AG04449 (cell line): Measurements from ENCODE around the gene DDI2.

Experiments used
- CTCF ChIA-PET: fragments of 350-600 bp; formaldehyde crosslinking; extraction: SDS; loops from one replicate; lab custom pipeline; 2021; ENCODE audit warnings: antibody characterized with exemption; lab: Yijun Ruan, JAX
- POLR2A ChIA-PET: fragments of 400-600, 350-600 bp; formaldehyde crosslinking; extraction: SDS; loops from one replicate; lab custom pipeline; 2020; ENCODE audit warnings: antibody characterized with exemption, inconsistent platforms; lab: Yijun Ruan, JAX
- DNase-seq: peaks from one replicate; pipeline ENCODE4 v3.0.0-alpha.2; 2010; ENCODE audit warnings: low read depth, low spot score
- H3K4me3 ChIP-seq: 2 replicates; pipeline ENCODE4 v1.5.1; 2011; ENCODE audit warnings: low read depth, mild to moderate bottlenecking, control low read depth, low read length
- CTCF ChIP-seq: IDR thresholded peaks from one replicate; pipeline ENCODE4 v1.5.1; 2011; ENCODE audit warnings: mild to moderate bottlenecking, moderate library complexity, low read length, control low read depth, inconsistent platforms; ENCODE audit not compliant: insufficient read depth; ENCODE audit errors: missing control alignments

DDI2 gene

GRCh38 chr1:15701784-15702183 is 84.5 kb downstream of the DDI2 start:
- ChIA-PET CTCF (interaction anchor here (1.3 kb wide), 1 partner anchor 10 kb away, joined by 3 read pairs; no protein-coding TSS in a partner anchor), POLR2A (no interaction called here)

GRCh38 chr1:15702722-15703550 is 85.7 kb downstream of the DDI2 start:
- ChIA-PET POLR2A (interaction anchor here (0.7 kb wide), 1 partner anchor 85 kb away, joined by 3 read pairs; no protein-coding TSS in a partner anchor), CTCF (interaction anchor here (0.8 to 1.3 kb wide), 2 partner anchors 11 to 13 kb away, joined by 3 read pairs; no protein-coding TSS in a partner anchor)
- no peak for DNase-seq
- peak; percentile 10 for TF ChIP-seq CTCF
- H3K4me3 ChIP-seq: no peak overlapping the region

More at GRCh38 chr1:15701784-15702183, 84.5 kb downstream of the DDI2 start:
- TF ChIP-seq CTCF: no peak
- no peak for DNase-seq
- H3K4me3 ChIP-seq: no peak overlapping the region

DNA sequence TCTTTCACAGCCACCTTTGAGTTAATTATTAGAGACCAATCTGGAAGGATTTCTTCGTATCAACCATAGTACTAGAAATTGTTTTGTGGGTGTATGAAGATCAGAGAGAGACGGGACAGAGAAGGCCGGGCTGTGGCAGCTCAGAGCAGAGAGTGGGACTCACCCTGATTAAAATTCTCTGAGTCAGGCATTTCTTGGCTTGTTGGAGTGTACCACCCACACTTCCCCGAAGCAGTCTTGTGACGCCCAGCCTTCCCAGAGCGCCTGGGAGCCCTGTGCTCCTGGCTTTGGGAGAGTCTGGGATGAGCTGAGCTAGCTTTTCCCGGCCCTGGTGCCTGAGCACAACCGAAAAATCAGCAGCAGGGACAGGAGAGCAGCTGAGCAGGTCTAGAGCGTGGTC is 86.3 kb downstream of the DDI2 start:
- ChIA-PET POLR2A (no interaction called here), CTCF (interaction anchor here (0.8 to 0.9 kb wide), 2 partner anchors 12 to 18 kb away, joined by 3 read pairs; no protein-coding TSS in a partner anchor)
- H3K4me3 ChIP-seq: peak overlapping the region; percentile 25
- DNase-seq: peak; percentile 66
- no peak for TF ChIP-seq CTCF

DNA sequence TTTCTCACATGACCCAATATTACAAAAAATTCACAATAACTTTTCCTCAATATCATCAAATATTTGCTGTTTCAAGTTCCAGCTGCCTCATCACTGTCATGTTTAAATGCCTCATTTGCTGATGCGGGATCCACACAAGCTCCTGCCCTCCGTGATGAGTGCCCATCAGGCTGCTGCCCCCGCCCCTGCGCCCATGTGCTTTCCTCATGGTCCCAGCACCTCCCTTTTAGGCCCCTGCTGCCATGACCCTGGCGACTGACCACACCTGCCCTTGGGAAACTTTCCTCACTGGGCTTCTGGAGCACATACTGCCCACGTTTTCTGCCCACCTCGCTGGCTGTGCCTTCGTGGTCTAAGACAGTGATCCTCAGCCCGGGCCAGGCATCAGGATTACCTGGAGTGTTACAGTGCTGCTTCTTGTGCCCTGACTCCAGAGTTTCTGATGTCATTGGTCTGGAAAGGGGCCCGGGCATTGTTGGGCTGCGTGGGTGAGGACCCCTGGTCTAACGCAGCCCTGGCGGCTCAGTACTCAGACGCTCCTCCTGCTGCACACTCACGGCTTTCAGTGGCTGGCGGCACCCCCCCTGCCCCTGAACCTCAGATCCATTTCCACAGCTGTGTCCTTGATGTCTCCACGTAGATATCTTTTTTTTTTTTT is 87.4 kb downstream of the DDI2 start:
- H3K4me3 ChIP-seq: no peak overlapping the region
- DNase-seq: no peak
- ChIA-PET POLR2A (no interaction called here), CTCF (interaction anchor here (0.9 kb wide), 1 partner anchor 17 kb away, joined by 3 read pairs; no protein-coding TSS in a partner anchor)
- no peak for TF ChIP-seq CTCF

DNA sequence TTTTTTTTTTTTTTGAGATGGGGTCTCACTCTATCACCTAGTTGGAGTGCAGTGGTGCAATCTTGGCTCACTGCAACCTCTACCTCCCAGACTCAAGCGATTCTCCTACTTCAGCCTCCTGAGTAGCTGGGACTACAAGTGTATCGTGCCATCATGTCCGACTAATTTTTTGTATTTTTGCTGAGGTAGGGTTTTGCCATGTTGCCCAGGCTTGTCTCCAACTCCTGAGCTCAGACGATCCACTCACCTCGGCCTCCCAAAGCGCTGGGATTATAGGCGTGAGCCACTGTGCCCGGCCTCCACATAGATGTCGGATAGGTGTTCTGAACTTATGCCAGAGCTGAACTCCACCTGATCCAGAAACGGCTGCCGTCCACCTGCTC is 87.9 kb downstream of the DDI2 start:
- DNase-seq: no peak
- CTCF ChIA-PET: no interaction called here
- no peak for TF ChIP-seq CTCF
- POLR2A ChIA-PET: interaction anchor here (0.9 kb wide), 1 partner anchor 9 kb away, joined by 5 read pairs; no protein-coding TSS in a partner anchor
- H3K4me3 ChIP-seq: no peak overlapping the region

GRCh38 chr1:15706751-15707150 is 89.5 kb downstream of the DDI2 start:
- no peak for DNase-seq
- CTCF ChIA-PET: interaction anchor here (0.7 to 1.0 kb wide), 2 partner anchors 111 to 112 kb away, joined by 3 to 4 read pairs; no protein-coding TSS in a partner anchor
- POLR2A ChIA-PET: no interaction called here
- no peak for TF ChIP-seq CTCF
- H3K4me3 ChIP-seq: no peak overlapping the region
